NCI-H524 treated with DMSO at 0.1 percent for 48 hours (cell line): Measurements from ENCODE around the gene TATDN2.
"Not testable (repeated sequence)": the region's sequence is repeated elsewhere in the genome, so short reads cannot be mapped to it uniquely, and the experiment has no call there.

Experiments
- DNase-seq: peaks from one replicate; lab custom pipeline; 2025; lab: John Stamatoyannopoulos, UW

TATDN2 gene

GRCh38 chr3:10238345-10239183 is 9.7 kb upstream of the TATDN2 start:
- no peak for DNase-seq

- no peak for DNase-seq
These were observed 7.5 kb upstream of the TATDN2 start for GRCh38 chr3:10240799-10241198.

GRCh38 chr3:10242182-10243065 is 5.8 kb upstream of the TATDN2 start:
- DNase-seq: no peak

GRCh38 chr3:10244009-10244408 is 4.2 kb upstream of the TATDN2 start:
- DNase-seq: no peak

- no peak for DNase-seq
These were observed 3.1 kb upstream of the TATDN2 start for GRCh38 chr3:10245081-10245712.

- DNase-seq: no peak
These were observed 528 bp upstream of the TATDN2 start for GRCh38 chr3:10247679-10248183.

GRCh38 chr3:10248984-10249748 is 907 bp downstream of the TATDN2 start:
- no peak for DNase-seq

GRCh38 chr3:10249833-10250232 is 1.6 kb downstream of the TATDN2 start:
- no peak for DNase-seq

- DNase-seq: no peak
These were observed 2.7 kb downstream of the TATDN2 start for GRCh38 chr3:10251006-10251405.

- no peak for DNase-seq
These were observed 5.5 kb downstream of the TATDN2 start for GRCh38 chr3:10253731-10254130.

GRCh38 chr3:10255835-10256234 is 7.6 kb downstream of the TATDN2 start:
- no peak for DNase-seq

GRCh38 chr3:10259036-10259435 is 10.8 kb downstream of the TATDN2 start:
- DNase-seq: no peak

GRCh38 chr3:10259798-10260197 is 11.5 kb downstream of the TATDN2 start:
- DNase-seq: no peak

- no peak for DNase-seq
These were observed 12.0 kb downstream of the TATDN2 start for GRCh38 chr3:10260211-10260701.

GRCh38 chr3:10262027-10262426 is 13.8 kb downstream of the TATDN2 start:
- no peak for DNase-seq

GRCh38 chr3:10263646-10264363 is 15.5 kb downstream of the TATDN2 start:
- no peak for DNase-seq

- no peak for DNase-seq
These were observed 17.6 kb downstream of the TATDN2 start for GRCh38 chr3:10265833-10266232.

- DNase-seq: not testable (repeated sequence)
These were observed 18.7 kb downstream of the TATDN2 start for GRCh38 chr3:10266936-10267335.

- no peak for DNase-seq
These were observed 19.9 kb downstream of the TATDN2 start for GRCh38 chr3:10268116-10268515.

GRCh38 chr3:10268930-10269329 is 20.7 kb downstream of the TATDN2 start:
- DNase-seq: no peak

GRCh38 chr3:10269443-10269842 is 21.2 kb downstream of the TATDN2 start:
- DNase-seq: no peak
